Sigmoid colon (tissue), 4 donors: ENCODE measurements around the gene SIM2.

Experiments used
- CTCF ChIP-seq, 4 experiments: fragments of 450-650 bp in 3 of 4; fragments of 200-600 bp in 1 of 4; IDR thresholded peaks; one replicate each; pipeline ENCODE4 v1.5.1; 2016 to 2019; ENCODE audit warnings: antibody characterized with exemption in 4 of 4, mild to moderate bottlenecking in 3 of 4, moderate library complexity in 2 of 4
- EP300 ChIP-seq, 4 donors: sonication (generic); formaldehyde crosslinking; IDR thresholded peaks; one replicate each; pipeline ENCODE4 v1.6.1; 2017; ENCODE audit warnings: antibody characterized with exemption in 4 of 4
- POLR2A ChIP-seq, 2 donors: fragments of 450-650 bp; IDR thresholded peaks; one replicate each; pipeline ENCODE4 v1.6.1; 2016; ENCODE audit warnings: antibody characterized with exemption in 2 of 2, mild to moderate bottlenecking in 2 of 2, moderate library complexity in 2 of 2

- TF ChIP-seq CTCF (IDR thresholded peaks at IDR 0.05) (no peak), POLR2A (IDR thresholded peaks at IDR 0.05) (no peak), EP300 (IDR thresholded peaks at IDR 0.05) (no peak)
These were observed 22.9 kb downstream of the SIM2 start for GRCh38 chr21:36721817-36722216.
